ENCODE measurements around the gene GPR179.
"Not testable (repeated sequence)": the region's sequence is repeated elsewhere in the genome, so short reads cannot be mapped to it uniquely, and the experiment has no call there.

GPR179 gene

DNA sequence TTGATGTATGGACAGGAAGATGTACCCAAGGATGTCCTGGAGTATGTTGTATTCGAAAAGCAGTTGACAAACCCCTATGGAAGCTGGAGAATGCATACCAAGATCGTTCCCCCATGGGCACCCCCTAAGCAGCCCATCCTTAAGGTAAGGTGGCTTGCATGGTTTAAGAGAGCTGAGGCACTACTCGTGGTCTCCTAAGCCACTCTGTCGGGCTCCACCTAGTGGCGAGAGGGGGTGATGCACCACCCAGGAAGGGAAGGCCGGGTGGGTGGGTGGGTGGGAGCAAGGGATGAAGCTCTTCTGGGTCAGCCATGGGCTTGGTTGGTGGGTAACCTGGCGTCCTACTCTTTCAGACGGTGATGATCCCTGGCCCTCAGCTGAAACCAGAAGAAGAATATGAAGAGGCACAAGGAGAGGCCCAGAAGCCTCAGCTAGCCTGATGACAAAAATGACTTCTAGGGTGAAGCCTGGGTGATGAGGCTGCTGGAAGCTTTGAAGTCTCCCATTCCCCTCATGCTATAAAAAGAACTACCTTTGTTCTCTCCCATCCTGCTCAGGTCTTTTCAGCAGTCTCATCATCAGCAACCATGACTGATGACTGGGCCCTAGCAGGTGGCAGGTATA lies 21.5 kb downstream of the GPR179 start:
- DNase-seq = no peak

DNA sequence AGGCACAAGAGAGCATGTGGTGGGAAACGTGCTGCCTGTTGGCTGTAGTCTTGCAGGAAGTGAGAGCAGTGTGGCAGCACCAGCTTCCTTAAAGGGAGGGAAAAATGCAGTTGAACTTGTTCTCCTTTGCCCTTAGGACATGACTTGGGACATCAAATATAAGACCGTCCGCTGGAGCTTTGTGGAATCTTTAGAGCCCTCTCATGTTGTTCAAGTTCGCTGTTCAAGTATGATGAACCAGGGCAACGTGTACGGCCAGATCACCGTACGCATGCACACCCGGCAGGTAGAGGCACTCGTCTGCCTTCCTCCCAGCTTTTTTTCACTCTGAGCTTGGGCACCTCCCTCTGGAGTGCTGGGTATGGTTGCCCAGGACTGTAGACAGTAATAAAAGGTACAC lies 23.3 kb downstream of the GPR179 start:
- no peak for DNase-seq

DNA sequence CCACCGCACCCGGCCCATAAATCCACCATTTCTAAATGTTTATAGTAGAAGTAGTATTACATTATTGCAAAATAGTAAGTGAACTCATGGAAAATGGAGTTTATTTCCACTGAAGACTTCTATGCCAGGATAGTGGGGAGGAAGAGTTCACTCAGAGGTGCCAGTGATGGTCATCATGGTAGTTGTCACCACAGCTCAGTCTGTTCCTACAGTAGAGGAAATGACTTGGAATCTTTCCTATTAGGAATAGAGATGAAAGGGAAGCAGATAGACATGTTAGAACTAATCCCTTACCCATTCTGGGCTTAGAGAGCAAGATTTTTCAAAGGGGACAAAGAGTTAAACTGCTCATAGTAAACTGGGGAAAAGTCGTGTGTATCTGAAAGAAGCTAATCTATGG lies 26.7 kb downstream of the GPR179 start:
- DNase-seq = no peak

DNA sequence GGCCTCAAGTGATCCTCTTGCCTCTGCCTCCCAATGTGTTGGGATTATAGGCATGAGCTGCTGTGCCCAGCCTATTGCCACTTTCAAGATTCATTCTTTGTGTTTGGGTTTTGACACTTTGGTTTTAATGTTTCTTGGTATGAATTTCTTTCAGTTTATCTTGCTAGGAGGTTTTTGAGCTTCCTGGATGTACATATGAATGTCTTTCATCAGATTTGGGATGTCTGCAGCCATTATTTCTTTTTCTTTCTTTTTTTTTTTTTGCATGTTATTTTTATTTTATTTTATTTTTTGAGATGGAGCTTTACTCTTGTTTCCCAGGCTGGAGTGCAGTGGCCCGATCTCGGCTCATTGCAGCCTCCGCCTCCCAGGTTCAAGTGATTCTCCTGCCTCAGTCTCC lies 28.3 kb downstream of the GPR179 start:
- no peak for DNase-seq

DNA sequence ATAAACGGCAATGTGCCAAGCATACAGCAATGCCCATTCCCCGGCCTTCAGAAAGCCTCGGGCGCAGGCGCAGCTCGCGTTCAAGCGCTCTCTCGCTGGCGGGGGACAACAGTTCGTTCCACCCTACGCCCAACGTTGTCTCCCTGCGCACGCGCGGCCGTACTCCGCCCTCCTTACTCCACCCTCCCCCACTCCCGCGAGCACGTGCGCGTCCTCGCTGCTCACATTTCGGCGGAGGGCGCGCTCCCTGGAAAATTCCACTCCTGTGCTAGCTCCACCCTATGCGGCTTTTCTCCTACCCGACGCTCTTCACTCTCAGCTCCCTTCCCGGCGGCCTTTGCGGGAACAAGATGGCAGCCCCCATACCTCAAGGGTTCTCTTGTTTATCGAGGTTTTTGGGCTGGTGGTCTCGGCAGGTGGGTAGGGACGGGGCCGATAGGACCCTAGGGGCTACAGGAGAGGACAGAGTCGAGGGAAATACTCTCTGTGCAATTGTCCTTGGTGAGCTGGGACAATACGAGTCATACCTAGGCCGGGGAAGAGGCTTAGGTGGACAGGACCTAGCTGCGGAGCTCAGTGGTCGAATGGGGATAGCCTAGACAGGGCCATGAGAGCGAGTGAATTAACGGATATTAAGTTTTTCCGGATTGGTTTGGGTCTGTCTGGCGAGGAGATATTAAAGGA lies 46.8 kb downstream of the GPR179 start, which contains the start of gene MRPL45:
MRPL45 (plus strand) TSS at position 335 of the 684 bp plus-strand sequence; CDS start at position 351, 16 bp downstream.
- DNase-seq = peak; percentile 98

DNA sequence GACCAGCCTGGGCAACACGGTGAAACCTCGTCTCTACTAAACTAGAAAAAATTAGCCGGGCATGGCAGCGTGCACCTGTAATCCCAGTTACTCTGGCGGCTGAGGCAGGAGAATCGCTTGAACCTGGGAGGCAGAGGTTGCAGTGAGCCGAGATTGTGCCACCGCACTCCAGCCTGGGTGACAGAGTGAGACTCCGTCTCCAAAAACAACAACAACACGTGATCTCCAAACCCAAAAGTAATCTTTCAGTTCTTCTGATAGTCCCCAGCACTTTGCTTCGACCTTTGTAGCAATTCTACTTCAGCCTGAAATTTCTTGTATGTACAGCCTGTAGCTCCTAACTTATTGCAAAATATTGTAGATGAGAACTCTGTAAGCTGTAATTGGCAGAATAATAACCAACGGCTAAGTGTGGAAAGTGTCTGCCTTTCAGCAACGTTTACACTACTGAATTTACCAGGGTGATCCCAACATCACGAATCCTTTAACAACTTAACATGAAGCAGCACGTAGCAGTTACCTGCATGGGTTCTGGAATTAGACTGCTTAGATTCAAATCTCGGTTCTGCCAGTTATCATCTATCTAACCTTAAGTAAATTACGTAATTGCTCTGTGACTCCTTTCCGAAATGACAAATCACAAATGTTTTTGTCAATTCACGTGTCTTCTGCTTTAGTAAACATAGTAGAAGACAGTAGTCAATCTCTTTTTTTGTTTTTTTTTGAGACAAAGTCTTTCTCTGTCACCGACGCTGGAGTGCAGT lies 48.0 kb downstream of the GPR179 start:
- DNase-seq = not testable (repeated sequence)

DNA sequence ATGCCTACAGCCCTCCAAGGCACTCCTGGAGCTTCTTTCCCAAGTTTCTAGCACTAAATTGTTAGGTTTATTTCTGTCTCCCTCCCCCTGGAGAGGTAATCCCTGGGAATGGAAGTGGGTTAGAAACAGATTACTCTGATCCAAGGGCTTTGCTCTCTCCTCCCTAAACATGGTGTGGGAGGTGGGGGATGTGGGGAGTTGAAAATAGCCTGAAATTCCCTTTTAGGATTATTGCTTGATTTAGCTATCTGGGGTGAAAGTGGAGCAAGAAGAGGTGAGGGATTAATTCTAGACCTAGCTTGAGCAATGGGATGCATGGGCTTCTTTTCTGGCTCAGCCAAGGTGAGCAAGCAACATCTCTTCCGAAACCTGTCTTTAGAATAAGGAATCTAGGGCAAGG lies 54.0 kb downstream of the GPR179 start:
- not testable (repeated sequence) for DNase-seq

DNA sequence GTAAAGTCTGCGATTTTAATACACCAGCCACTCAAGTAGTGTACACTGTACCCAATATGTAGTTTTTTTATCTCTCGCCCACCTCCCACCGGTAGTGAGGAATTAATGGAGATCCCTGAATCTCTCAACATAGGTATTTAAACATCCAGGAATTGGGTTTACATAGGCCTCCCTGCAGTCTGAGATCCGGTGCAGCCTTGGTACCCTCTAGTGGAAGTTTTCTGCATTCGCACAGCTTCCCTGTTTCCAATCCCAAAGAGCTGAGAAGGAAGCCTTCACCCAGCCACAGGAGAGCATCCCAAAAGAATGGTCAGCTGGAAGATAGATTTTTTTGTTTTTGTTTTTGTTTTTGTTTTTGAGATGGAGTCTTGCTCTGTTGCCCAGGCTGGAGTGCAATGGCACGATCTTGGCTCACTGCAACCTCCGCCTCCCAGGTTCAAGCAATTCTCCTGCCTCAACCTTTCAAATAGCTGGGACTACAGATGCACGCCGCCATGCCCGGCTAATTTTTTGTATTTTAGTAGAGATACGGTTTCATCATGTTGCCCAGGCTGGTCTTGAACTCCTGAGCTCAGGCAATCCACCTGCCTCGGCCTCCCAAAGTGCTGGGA lies 55.4 kb downstream of the GPR179 start:
- DNase-seq = peak; percentile 1

DNA sequence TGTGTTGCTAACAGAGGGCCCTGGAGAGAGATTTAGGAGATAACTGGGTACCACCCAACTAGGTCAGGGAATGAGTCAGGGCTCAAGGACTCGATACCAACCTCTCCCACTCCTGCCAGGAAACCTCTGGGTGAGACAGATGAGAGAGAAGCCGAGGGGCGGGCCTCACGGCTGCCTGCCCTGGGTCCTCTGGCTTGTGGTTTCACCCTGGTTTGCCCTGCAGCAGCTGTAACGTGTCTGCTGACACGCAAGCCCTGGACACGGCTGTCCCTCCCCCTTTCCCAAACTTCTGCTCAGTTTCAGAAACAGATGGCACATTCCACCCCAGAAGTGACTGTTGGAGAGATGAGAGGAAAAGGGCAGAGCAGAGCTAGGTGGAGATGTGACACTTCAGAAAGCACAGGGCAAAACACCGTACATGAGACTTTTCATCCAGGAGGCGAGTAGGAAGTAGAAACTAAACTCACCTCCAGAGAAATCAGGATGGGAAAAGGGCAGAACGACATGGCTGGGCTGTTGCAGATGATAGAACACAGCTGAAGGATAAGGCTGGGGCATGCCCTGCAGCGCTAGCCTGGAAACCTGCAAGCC lies 57.2 kb downstream of the GPR179 start:
- DNase-seq = peak; percentile 9

DNA sequence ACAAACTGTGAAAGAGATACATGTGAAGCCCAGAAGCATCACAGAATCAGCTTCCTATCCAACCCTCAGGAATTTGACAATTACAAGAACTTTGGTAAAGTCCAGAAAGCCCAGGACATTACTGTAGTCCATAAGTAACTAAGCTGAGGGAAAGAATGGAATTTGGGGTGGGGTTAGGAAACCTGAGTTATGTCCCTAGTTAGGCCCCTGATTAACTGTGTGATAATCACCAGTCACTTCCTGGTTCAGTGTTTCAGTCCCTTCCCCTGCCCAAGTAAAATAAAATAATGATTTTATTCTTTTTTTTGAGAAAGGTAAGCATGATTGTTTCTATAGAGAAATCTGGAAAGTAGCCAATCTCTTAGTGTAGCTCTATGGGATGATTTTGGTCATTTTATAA lies 57.8 kb downstream of the GPR179 start:
- not testable (repeated sequence) for DNase-seq

Data from retina (tissue), 1 donor.